ENCODE data around the gene HYPK.
"Not testable (repeated sequence)": the region's sequence is repeated elsewhere in the genome, so short reads cannot be mapped to it uniquely, and the experiment has no call there.

Gene HYPK

DNA sequence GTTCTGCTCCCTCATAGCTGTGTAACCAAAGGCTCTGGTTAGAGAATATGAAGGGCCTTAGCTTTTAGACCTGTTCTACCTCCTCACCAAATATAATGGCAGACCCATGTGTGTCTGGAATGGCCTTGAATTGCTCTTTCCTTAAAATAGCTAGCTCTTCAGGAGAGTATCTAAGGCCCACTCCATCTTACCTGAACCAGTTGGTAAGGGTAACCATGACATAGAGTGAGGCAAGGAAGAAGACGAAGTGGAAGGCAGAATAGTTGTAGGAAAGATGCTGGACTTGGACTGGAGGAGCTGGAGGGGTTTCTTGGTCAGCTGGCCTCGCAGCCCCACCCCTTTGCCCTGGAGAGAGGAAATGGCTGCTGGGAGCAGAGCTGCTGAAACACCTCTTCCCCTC, 5.2 kb upstream of the HYPK start:
- DNase-seq (ENCODE audit: low read depth in 1 of 2, low spot score in 1 of 2): no peak

DNA sequence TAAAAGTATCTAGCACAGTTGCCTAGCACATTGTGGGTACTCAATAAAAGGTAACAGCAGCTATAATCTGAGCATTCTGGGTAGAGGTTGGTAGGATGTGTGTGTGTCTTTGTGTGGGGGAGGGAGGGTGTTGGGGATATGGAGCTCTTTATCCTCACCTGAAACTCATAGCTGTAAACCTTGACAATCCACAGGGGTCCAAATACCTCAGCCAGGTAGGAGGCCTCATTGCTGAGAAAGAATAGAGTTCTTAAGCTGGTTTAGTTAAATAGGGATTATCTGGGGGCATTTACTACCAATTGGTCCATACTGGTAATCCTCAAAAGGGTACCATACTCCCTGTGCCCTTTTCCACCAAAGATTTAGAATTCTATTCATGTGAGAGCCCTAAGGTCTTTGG, 4.4 kb upstream of the HYPK start:
- DNase-seq (ENCODE audit: low read depth in 1 of 2, low spot score in 1 of 2): no peak

DNA sequence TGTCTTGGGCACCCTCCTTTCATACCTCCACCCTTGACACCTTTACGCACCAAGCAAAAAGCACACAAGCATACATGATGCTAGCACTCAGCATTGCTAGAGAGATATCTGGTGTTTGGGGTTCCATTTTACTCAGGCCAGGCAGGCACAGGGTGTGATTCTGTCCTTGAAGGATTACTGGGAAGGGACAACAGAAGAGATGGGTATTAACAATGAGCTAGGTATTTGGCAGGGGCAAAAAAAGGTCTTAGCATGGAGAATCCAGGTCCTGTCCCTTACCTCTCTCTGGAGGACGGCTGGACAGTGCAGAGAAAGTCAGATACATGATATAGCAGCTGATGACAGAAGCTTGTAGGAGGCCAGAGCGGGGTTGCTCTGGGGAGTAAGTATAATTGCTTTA, 3.8 kb upstream of the HYPK start:
- no peak for DNase-seq (ENCODE audit: low read depth in 1 of 2, low spot score in 1 of 2)

DNA sequence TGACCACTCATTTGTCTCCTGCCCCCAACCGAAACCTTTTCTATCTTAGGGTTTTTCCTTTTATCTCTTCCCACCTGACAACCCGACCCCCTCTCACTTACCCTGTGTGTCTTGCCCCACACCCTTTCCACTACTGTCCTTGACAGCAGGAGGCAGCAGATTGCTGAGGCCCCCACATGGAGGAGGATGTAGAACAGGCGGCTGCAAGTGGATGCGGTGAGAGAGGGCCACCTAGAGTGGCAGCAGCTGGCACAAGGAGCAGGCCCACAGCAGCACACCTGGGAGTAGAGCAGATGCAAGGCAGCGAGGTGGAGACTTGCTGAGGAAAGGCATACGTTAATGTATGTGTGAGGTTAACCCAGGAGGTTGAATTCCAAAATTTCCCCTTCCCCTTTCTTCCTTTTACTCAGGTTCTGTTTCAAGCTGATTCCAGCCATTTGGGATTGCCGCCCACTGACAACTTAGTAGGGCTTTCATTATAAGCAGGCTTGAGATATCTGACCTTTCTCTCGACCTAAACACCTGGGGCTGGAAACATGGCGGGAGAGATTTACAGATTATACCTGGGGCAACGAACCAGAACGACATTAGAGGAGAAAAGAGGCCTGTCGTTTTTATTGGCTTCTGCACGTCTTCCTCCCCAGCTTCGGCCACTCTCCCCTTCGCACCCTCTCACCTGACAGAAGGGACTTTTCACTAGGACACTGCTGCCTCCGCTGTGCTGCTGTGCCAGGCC, 1.0 kb upstream of the HYPK start:
- DNase-seq (ENCODE audit: low read depth in 1 of 2, low spot score in 1 of 2): no peak

DNA sequence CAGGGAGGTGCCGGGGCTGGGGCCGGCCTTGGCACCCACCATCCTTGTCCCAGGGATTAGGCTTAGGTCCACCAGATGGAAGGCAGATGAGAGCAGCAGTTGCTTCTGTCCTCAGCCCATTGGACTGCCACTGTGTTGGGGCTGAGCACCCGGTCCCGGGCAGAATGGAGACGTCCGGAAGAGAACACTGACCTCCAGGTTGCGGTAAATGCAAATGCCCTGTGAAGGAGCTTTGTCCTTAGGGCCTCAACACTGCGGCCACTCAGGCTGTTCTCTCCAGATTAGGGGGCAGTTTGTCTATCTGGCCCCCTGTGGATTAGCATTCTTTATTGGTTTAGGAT, 484 bp upstream of the HYPK start, which contains the start of gene SERINC4:
TSS of gene SERINC4 (minus strand) at position 276 of the 341 bp plus-strand sequence. CDS start at position 42, 234 bp downstream.
- no peak for DNase-seq (ENCODE audit: low read depth in 1 of 2, low spot score in 1 of 2)

DNA sequence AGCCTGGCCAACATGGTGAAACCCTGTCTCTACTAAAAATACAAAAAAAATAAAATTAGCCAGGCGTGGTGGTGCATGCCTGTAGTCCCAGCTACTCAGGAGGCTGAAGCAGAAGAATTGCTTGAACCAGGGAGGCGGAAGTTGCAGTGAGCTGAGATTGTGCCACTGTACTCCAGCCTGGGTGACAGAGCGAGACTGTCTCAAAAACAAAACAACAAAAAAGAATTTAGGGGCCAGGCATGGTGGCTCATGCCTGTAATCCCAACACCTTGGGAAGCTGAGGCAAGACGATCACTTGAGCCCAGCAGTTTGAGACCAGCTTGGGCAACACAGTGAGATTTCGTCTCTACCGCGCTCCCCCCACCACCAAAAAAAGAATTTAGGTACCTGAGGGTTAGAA, 2.3 kb downstream of the HYPK start:
- DNase-seq (ENCODE audit: low read depth in 1 of 2, low spot score in 1 of 2): not testable (repeated sequence)

DNA sequence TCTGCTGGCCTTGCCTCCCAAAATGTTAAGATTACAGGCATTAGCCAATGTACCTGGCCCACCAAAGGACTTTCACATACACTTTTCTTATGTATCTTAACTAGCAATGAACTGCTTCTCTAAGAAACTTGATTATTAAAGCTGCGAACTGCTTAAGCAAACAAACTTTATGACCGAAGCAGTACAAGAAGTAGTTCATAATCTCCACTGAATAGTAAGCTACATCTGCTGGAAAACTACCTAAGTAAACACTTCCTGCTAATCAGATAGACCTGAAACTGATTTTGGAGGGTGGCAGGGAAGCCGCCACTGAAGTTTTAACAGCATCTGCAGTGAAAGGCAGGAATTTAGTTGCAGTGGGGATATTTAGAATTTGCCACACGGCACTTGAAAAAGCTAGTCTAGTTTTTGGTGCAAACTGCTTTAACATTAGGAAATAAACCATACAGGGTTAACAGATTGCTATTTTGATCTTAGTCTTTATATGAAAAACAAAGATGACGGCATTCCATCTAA, 8.1 kb downstream of the HYPK start:
- DNase-seq (ENCODE audit: low read depth in 1 of 2, low spot score in 1 of 2): no peak

DNA sequence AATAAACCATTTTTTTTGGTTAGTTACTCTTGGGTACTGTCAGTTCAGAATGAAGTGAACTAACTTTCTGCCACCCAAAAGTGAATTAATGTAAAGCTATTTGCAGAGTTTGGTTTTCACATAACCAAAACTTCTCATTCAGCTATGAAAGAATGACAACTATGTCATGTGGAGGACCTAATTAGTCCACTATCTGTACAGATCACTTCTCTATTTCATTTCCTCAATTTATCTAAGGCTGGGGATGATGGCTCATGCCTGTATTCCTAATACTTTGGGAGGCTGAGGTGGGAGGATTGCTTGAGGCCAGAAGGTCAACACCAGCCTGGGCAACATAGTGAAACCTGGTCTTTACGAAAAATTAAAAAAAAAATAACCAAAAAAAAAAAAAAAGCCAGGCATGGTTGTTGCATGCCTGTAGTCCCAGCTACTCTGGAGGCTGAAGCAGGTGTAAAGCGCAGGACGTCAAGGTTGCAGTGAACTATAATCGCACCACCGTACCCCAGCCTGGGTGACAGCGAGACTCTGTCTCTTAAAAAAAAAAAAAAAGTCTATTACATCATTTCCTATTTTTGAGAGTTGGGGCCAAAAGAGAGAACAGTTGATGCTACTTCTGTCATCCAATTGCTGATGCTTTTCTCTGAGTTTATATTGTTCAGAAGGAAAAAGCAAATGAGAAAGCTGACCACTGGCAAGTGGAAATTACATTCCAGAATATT, 8.7 kb downstream of the HYPK start:
- no peak for DNase-seq (ENCODE audit: low read depth in 1 of 2, low spot score in 1 of 2)

DNA sequence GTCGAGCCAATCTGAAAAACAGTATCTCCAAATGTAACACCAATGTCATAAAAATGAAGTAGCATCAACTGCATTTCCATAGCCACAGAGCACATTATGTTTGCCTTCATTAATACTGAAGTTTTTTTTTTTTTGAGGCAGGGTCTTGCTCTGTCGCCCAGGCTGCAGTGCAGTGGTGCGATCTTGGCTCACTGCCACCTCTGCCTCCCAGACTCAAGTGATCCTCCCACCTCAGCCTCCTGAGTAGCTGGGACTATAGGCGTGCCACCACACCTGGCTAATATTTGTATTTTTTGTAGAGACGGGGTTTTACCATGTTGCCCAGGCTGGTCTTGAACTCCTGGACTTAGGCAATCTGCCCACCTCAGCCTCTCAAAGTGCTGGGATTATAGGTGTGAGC, 14.7 kb downstream of the HYPK start:
- not testable (repeated sequence) for DNase-seq (ENCODE audit: low read depth in 1 of 2, low spot score in 1 of 2)

DNA sequence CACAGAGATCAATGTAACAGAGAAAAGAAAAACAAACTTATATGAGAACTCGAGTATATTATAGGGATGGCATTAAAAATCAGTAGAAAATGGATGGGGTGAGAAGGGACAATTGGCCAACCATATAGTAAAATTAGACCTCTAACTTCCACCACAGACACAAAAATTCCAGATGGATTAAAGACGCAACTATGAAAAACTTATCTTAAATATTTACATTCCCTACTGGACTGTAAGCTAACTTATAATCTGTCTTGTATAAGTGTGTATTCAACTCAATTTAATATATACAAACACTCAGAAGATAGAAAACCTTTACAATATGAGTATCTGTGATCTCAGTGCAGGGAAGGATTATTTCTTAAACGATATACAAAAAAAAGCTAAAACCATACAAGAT, 21.1 kb downstream of the HYPK start:
- DNase-seq (ENCODE audit: low read depth in 1 of 2, low spot score in 1 of 2): no peak

DNA sequence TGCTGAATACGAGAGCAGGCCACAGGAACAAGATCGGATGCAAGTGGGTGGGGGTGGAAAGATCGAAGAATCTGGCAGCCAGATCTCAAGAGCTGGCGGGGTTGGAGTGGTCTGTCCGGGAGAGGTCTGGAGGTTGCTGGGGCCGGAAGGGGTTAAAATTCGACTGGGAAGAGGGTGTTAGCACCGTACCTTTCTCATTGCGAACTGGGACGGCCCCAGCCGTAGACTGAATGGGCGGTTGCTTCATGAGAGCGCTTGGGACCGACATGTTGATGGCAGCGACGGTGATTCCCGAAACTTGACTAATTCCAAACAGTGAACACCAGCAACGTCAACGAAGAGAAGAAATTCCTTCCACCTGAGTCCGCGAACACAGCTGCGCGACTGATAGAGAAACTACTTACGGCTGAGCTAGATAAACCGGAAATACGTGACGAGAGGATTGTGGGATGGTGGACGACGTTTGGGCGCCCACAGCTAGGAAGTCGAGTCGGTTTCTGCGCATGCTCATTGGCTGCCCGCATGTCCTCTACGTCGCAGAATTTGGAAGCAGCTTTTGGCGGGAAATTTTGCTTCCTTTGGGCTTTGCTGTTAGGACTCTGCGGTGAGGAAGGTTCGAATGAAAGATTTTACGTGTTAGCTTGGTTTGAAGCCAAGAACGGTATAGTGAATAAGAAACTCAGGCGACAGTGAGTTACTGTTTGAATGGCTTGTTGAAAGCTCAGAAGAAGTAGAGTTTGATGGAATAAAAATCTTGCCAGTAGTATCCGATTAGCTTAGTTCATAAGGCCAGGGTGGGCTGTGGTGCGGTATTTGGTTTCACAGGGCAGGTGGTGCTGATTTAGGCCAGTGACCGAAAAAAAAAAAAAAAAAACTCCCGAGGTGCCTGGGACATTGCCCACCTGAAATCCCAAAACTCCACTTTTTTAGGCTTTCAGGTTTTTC, 24.2 kb downstream of the HYPK start, which contains the start of gene MFAP1:
TSS of gene MFAP1 (minus strand) at position 389 of the 945 bp plus-strand sequence. CDS start at position 268, 121 bp downstream.
- peak; percentile 75 to 84 for DNase-seq (ENCODE audit: low read depth in 1 of 2, low spot score in 1 of 2)

DNA sequence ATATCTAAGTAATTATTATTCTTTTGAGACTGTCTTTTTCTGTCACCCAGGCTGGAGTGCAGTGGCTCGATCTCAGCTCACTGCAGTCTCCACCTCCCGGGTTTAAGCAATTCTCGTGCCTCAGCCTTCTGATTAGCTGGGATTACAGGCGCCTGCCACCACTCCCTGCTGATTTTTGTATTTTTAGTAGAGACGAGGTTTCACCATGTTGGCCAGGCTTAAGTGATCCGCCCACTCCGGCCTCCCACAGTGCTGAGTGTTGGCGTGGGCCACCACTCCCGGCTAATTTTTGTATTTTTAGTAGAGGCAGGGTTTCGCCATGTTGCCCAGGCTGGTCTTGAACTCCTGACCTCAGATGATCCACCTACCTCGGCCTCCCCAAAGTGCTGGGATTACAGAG, 24.9 kb downstream of the HYPK start:
- DNase-seq (ENCODE audit: low read depth in 1 of 2, low spot score in 1 of 2): not testable (repeated sequence)

DNA sequence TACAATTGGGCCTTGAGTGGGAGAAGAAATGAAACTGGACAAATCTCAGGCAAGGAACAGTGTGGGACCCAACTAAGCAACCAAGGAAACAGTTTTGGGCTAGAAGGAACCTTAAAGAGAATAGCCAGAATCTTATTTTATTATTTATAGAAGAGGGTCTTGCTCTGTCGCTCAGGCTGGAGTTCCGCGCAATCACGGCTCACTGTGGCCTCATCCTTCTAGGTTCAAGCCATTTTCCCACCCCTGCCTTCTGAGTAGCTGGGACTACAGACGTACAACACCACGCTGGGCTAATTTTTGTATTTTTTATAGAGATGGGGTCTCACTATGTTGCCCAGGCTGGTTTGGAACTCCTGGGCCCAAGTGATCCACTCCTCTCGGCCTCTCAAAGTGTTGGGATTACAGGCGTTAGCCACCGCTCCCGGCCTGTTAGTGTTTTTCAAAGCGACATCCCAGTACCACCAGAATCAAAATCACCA, 25.7 kb downstream of the HYPK start:
- DNase-seq (ENCODE audit: low read depth in 1 of 2, low spot score in 1 of 2): no peak

DNA sequence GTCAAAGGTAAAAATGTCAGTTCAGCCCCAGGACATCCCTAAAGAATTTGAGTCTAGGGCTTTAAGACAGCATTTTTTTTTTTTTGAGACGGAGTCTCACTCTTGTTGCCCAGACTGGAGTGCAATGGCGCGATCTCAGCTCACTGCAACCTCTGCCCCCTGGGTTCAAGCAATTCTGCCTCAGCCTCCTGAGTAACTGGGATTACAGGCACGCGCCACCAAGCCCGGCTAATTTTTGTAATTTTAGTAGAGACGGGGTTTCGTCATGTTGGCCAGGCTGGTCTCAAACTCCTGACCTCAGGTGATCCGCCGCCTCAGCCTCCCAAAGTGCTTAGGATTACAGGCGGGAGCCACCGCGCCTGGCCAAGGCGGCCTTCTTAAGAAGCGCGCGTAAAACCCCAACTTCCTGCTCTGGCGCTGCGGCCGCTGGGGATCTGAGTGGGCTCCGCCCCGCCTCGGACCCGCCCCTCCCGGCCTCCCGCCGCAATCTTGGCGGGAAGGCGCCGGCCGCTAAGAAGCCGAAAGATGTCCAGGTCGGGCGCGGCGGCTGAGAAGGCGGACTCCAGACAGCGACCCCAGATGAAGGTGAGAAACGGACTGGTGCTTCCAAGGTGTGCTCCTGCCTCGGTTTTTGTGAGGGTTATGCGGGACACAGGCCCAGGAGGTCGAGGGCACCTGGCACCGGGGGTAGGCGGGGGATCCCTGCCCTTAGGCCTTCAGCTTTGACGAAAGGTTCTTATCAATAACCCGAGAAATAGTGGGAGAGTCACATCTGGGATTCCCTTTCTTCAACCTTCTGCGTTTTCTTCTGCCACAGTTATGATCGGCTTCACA, 26.3 kb downstream of the HYPK start, which contains the start of gene WDR76:
TSS of gene WDR76 (plus strand) at position 495 of the 834 bp plus-strand sequence. CDS start at position 526, 31 bp downstream.
- peak; percentile 38 to 63 for DNase-seq (ENCODE audit: low read depth in 1 of 2, low spot score in 1 of 2)

DNA sequence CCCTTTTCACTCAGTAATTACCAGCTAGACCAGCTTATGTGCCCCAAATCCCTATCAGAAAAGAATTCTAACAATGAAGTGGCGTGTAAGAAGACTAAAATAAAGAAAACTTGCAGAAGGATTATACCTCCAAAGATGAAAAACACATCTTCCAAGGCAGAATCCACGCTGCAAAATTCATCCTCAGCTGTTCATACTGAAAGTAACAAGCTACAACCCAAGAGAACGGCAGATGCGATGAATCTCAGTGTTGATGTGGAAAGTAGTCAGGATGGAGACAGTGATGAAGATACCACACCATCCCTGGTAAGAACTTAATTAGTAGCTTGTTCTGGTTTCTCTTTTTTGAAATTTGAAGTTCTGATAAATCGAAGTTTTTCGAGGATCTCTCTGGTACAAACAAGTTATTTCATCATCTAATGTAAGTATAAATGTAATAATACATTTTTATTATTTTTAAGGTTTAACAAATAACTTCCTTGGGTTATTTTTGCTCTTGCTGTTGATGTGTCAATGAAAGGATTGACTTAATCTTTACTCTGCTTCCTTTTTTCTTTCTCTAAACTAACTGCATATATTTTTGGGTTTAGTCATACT, 27.8 kb downstream of the HYPK start:
- no peak for DNase-seq (ENCODE audit: low read depth in 1 of 2, low spot score in 1 of 2)

DNA sequence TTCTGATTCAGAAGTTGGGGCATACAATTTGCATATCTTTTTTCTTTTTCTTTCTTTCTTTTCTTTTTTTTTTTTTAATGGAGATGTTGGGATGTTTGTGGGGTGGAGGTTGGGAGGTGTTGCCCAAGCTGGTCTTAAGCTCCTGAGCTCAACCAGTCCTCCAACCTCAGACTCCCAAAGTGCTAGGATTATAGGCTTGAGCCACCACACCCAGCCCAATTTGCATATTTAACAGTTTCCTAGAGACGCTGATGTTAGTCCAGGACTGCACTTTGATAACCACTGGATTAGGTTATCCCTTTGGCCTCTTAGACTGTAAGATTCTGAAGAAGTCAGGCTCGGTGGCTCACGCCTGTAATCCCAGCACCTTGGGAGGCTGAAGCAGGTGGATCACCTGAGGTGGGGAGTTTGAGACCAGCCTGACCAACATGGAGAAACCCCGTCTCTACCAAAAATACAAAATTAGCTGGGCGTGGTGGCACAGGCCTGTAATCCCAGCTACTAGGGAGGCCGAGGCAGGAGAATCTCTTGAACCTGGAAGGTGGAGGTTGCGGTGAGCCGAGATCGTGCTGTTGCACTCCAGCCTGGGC, 29.6 kb downstream of the HYPK start:
- not testable (repeated sequence) for DNase-seq (ENCODE audit: low read depth in 1 of 2, low spot score in 1 of 2)

DNA sequence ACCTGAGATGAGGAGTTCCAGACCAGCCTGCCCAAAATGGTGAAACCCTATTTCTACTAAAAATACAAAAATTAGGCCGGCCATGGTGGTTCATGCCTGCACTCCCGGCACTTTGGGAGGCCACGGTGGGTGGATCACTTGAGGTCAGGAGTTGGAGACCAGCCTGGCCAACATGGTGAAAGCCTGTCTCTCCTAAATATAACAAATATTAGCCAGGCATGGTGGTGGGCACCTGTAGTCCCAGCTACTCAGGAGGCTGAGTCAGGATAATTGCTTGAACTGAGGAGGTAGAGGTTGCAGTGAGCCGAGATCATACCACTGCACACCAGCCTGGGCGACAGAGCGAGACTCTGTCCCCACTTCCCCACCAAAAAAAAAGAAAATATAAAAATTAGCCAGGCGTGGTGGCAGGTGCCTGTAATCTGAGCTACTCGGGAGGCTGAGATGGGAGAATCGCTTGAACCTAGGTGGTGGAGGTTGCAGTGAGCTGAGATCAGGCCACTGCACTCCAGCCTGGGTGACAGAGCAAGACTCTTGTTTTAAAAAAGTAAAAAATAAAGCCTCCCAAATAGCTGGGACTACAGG, 30.4 kb downstream of the HYPK start:
- not testable (repeated sequence) for DNase-seq (ENCODE audit: low read depth in 1 of 2, low spot score in 1 of 2)

DNA sequence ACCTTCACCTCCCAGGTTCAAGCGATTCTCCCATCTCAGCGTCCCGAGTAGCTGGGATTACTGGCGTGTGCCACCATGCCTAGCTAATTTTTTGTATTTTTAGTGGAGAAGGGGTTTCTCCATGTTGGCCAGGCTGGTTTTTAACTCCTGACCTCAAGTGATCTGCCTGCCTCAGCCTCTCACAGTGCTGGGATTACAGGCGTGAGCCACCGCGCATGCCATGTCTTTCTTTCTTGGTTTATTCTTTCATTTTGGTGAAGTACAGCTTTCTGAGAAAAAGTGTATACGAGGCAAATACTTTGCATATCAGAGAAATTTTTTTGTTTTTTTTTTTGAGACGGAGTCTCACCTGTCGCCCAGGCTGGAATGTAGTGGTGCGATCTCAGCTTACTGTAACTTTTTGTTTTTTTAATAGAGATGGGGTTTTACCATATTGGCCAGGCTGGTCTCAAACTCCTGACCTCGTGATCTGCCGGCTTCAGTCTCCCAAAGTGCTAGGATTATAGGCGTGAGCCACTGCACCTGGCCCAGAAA, 31.2 kb downstream of the HYPK start:
- DNase-seq (ENCODE audit: low read depth in 1 of 2, low spot score in 1 of 2): not testable (repeated sequence)

DNA sequence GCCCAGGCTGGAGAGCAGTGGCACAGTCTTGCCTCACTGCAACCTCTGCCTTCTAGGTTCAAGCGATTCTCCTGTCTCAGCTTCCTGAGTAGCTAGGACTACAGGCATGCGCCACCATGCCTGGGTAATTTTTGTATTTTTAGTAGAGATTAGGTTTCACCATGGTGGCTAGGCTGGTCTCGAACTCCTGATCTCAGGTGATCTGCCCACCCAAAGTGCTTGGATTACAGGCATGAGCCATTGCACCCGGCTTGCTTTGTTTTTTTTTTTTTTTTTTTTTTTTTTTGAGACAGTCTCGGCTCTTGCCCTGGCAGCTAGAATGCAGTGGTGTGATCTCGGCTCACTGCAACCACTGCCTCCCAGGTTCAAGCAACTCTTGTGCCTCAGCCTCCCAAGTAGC, 32.1 kb downstream of the HYPK start:
- not testable (repeated sequence) for DNase-seq (ENCODE audit: low read depth in 1 of 2, low spot score in 1 of 2)

All from activated T-helper 1 cell treated with anti-CD3 and anti-CD28 coated beads, Interleukin-2, amount 50 U/mL, for 16 hours (primary cell).